A549 treated with AZD2906 at 1 μM for 4 hours (cell line): Measurements from ENCODE around the gene TFB2M. TPM values are rescaled to one million over a fixed set of nuclear protein-coding genes. Genes with fewer than 3 reads are reported as not detected.

Source experiments
- total RNA-seq: library from RNA; stranded (reverse); fragments of 200-300 nt; extraction: Qiagen RNA extraction; gene quantifications from 5 replicates; pipeline ENCODE4 v1.2.3, GENCODE V29; 2022

The TFB2M gene
- 32.1 to 40.5 TPM (median 34.6 TPM) in 5 replicates for total RNA-seq

DNA sequence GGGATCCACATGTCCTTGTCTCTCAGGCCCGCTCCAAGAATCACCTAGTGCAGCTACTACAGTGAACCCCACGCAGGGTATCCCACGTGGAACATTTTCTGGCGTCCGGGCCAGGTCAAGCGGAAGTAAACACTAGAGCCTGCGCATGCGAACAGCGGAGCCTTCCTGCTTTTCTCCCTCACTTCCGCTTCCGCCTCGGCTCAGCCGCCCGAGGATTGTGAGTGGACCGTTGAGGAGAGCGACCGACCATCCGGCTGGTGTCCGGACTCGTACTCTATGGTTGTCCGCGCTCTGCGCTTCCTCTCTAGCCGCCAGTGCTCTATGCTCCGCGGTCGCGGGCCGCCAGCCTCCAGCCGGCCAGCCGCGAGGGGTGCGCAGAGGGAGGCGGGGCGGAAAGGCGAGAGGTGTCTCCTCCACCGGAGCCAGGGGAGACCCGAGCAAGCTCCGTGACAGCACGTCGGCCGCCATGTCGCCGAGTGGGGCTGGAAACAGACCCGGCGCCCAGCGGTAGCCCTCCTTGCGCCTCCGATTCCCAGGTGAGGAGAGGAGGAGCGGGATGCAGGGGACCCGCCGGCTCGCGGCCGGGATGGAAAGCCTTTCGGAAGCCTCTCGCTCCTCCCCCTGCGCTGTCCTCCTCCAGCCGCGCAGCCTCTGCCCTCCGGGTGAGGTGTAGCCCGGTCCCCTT, at the start of gene TFB2M, which contains the start of gene CNST:
Gene TFB2M, minus strand, starts transcription at position 134 of the 685 bp plus-strand sequence. Its CDS starts 123 bp downstream, at position 11.
Gene CNST, plus strand, starts transcription at position 329 of the 685 bp plus-strand sequence. CDS start 25,107 bp downstream, outside the sequence.

DNA sequence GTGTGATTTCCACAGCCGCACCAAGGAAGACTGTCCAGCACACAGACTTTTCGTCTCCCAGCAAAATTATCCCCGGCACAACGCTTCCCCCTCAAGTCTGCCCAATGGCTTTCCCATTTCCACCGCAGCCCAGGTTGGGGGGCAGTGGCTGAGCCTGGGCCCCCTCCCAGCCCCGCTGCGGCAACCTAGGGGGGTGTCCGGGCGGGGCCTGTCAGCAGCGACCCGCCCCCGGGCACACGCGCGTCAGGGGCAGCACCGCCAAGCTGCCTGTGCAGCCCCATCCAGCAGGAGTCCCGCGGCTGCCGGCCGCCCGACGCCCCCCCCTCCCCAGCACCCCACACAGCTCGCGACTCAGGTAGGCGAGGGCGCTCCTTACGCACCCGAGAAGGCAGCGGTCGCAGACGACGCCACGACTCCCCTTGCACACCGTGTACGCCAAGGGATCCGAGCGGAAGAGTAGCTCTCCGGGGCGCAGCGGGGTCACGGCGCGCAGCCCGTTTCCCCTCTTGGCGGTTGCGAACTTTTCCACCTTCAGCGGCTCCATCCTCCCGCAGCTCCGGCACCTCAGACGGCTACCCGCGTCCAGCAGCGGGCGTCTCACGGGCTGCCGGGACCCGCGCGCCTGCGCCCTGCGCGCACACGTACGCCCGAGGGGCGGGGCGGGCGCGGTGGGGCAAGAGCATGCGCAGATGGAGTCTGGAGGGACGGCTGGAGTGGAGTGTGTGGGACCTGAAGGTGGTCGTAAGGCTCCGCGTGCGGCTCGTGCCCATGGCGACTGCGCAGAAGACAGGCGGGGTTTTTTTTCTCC, 59.2 kb downstream of the TFB2M start, which contains the start of gene SMYD3:
Gene SMYD3, minus strand, starts transcription at position 606 of the 808 bp plus-strand sequence.

Other genes starting within 250 kb of the TFB2M start
- gene SMYD3, start 59.0 kb downstream of the TFB2M start, total RNA-seq: 13.3 to 14.0 TPM (median 13.8 TPM) in 5 replicates
- gene CNST, start 195 bp upstream of the TFB2M start, total RNA-seq: 6.9 to 8.9 TPM (median 8.2 TPM) in 5 replicates
- 42.6 to 46.6 TPM (median 46.2 TPM) in 5 replicates for gene SCCPDH, start 158.1 kb upstream of the TFB2M start, total RNA-seq